ENCODE data around the gene SPRN.
"Not testable (repeated sequence)": the region's sequence is repeated elsewhere in the genome, so short reads cannot be mapped to it uniquely, and the experiment has no call there.

Gene SPRN

DNA sequence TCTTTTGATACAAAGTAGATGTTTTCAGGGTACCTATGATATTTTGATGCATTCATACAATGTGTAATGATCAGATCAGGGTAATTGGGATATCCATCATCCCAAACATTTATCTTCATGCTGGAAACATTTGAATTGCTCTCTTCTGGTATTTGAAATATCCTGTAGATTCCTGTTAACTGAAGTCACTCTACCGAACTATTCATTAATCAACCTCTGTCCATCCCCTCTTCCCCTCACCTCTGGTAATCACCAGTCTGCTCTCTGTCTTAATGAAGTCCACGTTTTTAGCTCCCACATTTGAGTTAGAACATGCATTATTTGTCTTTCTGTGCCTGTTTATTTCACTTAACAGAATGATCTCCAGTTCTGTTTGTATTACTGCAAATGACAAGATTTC lies 19.2 kb downstream of the SPRN start:
- no peak for DNase-seq

DNA sequence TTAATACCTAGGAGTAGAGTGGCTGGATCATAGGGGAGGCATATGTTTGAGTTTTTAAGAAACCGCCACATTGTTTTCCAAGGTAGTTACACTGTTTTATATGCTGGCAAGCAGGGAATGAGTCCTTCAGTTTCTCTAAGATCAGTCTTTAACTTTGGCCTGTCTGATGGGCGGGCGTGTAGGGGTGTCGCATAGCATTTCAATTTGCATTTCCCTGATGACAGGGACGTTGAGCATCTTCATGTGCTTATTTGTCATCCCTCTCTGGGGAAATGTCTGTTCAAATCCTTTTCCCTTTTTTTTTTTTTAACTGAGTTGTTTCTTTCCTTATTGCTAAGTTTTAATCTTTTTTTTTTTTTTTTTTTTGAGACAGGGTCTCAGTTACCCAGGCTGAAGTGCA lies 20.6 kb downstream of the SPRN start:
- no peak for DNase-seq

- no peak for DNase-seq
Measured at GRCh38 chr10:133403359-133403758, 21.1 kb downstream of the SPRN start.

GRCh38 chr10:133401981-133402725 lies 22.3 kb downstream of the SPRN start:
- no peak for DNase-seq

DNA sequence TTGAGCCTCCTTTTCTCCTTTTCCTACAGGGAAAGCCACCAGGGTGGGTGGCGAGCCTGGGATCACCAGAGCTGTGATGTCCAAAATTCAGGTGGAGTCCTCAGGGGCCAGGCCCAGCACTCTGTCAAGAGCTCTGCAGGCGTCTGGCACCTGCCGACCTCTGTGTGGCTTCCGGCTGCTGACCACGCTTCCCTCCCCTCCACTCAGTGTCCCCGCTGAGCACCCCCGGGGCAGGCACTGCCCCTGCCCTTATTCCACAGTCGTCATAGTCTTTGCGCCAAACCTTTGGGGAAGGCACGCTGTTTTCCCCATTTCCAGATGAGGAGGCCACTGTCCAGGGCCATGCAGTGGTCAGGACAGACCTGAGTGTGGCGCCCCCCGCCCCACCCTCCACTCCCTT lies 22.9 kb downstream of the SPRN start:
- no peak for DNase-seq

GRCh38 chr10:133400624-133401424 lies 23.6 kb downstream of the SPRN start:
- DNase-seq, result no peak

GRCh38 chr10:133399123-133399601 lies 25.3 kb downstream of the SPRN start:
- DNase-seq, result no peak

DNA sequence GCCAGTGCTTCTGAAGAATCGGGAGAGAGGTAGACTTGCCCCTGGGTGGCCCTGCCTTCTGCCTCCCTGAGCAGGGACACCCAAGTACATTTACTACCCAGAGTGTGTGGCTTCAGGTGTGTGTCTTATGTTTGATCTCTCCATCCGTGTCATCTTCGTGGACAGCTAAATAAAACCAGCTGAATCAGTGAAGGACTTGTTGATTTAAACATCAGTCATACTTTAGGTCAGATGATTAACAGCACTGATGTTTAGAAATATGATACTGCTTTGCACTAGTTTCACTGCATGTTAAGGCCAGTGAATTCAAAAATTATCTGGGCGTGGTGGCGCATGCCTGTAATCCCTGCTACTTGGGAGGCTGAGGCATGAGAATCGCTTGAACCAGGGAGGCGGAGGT lies 26.5 kb downstream of the SPRN start:
- no peak for DNase-seq

- no peak for DNase-seq
Measured at GRCh38 chr10:133396035-133396624, 28.3 kb downstream of the SPRN start.

GRCh38 chr10:133394801-133395221 lies 29.6 kb downstream of the SPRN start:
- DNase-seq, result no peak

GRCh38 chr10:133394064-133394663 lies 30.3 kb downstream of the SPRN start, which contains the start of gene MTG1:
Gene MTG1, plus strand, starts transcription at chr10:133394157. Its CDS starts 64 bp downstream, at chr10:133394221.
- DNase-seq, result peak; percentile 96

- no peak for DNase-seq
Measured at GRCh38 chr10:133393401-133394063, 30.9 kb downstream of the SPRN start.

DNA sequence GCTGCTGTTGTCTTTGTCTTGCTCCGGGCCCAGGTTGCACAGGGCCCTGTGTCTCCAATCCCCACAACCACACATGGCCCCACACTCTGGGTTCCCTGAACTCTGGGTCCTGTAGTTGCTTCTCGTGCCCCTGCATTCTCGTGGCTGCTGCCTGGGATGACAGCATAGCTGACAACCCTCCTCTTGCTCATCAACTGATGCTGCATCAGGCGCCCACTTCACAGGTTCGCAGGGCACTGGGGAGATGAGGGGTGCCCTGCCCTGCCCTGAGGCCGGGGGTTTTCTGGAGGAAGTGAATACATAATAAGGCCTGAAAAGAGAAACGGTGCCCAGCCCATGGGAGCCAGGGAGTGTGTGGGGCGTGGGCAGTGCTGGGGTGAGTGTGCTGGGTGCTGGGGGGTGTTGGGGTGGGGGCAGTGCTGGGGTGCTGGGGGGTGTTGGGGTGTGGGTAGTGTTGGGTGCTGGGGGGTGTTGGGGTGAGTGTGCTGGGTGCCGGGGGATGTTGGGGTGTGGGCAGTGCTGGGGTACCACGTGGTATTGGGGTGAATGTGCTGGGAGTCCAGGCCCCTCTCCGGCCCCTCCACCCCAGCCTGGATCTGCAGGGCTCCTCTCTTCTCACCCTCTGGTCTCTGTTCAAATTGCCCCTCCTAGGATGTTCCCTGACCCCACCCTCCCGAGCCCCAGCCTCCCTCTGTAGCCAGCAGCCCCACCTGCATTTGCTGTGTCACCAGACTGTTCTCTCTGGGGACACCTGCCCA lies 32.5 kb downstream of the SPRN start:
- peak; percentile 49 for DNase-seq

- no peak for DNase-seq
Measured at GRCh38 chr10:133391249-133391635, 33.2 kb downstream of the SPRN start.

- peak; percentile 37 for DNase-seq
Measured at GRCh38 chr10:133390597-133391248, 33.7 kb downstream of the SPRN start.

- DNase-seq, result peak; percentile 49
Measured at GRCh38 chr10:133388973-133389818, 35.2 kb downstream of the SPRN start.

GRCh38 chr10:133388236-133388972 lies 36.0 kb downstream of the SPRN start:
- no peak for DNase-seq

DNA sequence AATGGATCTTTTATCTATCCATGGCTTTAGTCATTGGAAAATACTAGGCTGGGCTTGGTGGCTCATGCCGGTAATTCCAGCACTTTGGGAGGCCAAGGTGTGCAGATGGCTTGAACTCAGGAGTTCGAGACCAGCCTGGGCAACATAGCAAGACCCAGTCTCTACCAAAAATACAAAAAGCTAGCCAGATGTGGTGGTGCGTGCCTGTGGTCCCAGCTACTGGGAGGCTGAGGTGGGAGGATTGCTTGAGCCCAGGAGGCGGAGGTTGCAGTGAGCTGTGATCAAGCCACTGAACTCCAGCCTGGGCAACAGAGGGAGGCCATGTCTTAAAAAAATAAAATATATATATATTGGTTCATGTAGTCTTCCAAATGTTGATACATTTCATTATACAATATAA lies 37.5 kb downstream of the SPRN start:
- not testable (repeated sequence) for DNase-seq

DNA sequence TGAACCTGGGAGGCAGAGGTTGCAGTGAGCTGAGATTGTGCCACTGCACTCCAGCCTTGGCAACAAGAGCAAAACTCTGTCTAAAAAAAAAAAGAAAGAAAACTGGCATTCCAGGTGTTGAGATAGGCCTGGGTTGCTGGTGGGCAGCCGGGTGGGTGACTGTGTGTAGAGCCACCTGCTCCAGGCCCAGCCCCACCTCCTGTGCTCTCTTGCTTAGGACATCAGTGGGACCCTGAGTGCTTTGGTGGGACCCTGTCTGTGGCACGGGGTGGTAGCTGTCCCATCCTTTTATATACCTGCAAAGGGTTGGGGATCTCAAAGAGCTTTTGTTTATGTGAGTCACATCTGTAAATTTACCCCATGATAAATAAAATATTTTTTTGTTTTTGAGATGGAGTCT lies 39.2 kb downstream of the SPRN start:
- no peak for DNase-seq

DNA sequence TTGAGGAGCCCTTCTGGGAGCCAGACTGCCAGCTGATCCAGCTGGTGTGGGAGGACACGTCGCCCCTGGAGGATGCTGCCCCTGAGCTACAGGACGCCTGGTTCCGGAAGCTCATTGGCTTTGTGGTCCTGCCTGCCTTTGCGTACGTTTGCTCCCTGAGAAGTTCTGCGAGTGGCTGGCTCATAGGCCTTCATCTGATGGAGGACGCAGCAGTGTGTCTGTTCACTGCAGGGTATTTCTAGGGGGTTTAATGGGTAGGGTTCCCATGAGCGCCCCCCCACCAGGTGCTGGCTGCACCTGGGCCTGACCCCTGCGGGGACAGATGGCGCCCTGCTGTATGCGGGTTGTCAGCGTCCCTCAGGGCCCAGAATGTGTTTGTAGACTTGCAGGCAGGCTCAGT lies 40.4 kb downstream of the SPRN start:
- no peak for DNase-seq

Data from stimulated activated CD4-positive, alpha-beta T cell treated with anti-CD3 and anti-CD28 coated beads, Interleukin-15, amount 100 ng/mL, for 24 hours (primary cell).